DND-41 (cell line): ENCODE measurements around the gene GPR152.
A peak's percentile ranks its signal among the peaks of the same experiment; 100 is the strongest.

ENCODE experiments used
- ATAC-seq: fragments of 200-7000 bp; cut with Tn5 transposase; 3 replicates; pipeline ENCODE4 v1.9.1; 2021; ENCODE audit warnings: low read depth; ENCODE audit not compliant: insufficient read depth
- DNase-seq: peaks from one replicate; pipeline ENCODE4 v3.0.0-alpha.2; 2020
- H2AFZ ChIP-seq: 2 replicates; pipeline ENCODE4 v1.6.0; 2012; ENCODE audit warnings: low read depth, low read length
- H3K27ac ChIP-seq: 2 replicates; pipeline ENCODE4 v1.5.1; 2012; ENCODE audit warnings: low read length, inconsistent platforms
- H3K27me3 ChIP-seq: fragments of 200-600 bp; sonication (generic); 2 replicates; pipeline ENCODE4 v1.6.0; 2012; ENCODE audit warnings: low read length, mild to moderate bottlenecking, inconsistent platforms; ENCODE audit not compliant: insufficient read depth, poor library complexity
- H3K36me3 ChIP-seq: 2 replicates; pipeline ENCODE4 v1.5.1; 2012; ENCODE audit warnings: low read length, inconsistent platforms; ENCODE audit not compliant: insufficient read depth
- H3K4me1 ChIP-seq: 2 replicates; pipeline ENCODE4 v1.5.1; 2012; ENCODE audit warnings: mild to moderate bottlenecking, low read length; ENCODE audit not compliant: insufficient read depth
- H3K4me2 ChIP-seq: 2 replicates; pipeline ENCODE4 v1.6.0; 2012; ENCODE audit warnings: mild to moderate bottlenecking, moderate library complexity, low read length, inconsistent platforms; ENCODE audit not compliant: insufficient read depth
- H3K4me3 ChIP-seq, 2 experiments: fragments of 200-600 bp in 1 of 2; shearing (Covaris generic) in 1 of 2; 2 replicates each; pipeline ENCODE4 v1.5.1; 2012 to 2016; ENCODE audit warnings: inconsistent platforms in 2 of 2, low read length in 2 of 2, mild to moderate bottlenecking in 2 of 2, low read depth in 1 of 2, moderate library complexity in 1 of 2
- H3K79me2 ChIP-seq: 2 replicates; pipeline ENCODE4 v1.6.0; 2012; ENCODE audit warnings: low read length, inconsistent platforms; ENCODE audit not compliant: insufficient read depth
- H3K9ac ChIP-seq: 2 replicates; pipeline ENCODE4 v1.6.0; 2012; ENCODE audit warnings: low read depth, mild to moderate bottlenecking, inconsistent platforms, low read length, moderate library complexity
- H3K9me3 ChIP-seq: 2 replicates; pipeline ENCODE4 v1.5.1; 2012; ENCODE audit warnings: low read length, moderate library complexity, mild to moderate bottlenecking, inconsistent platforms; ENCODE audit not compliant: insufficient read depth, severe bottlenecking
- H4K20me1 ChIP-seq: 2 replicates; pipeline ENCODE4 v1.6.0; 2012; ENCODE audit warnings: low read length; ENCODE audit not compliant: insufficient read depth
- CTCF ChIP-seq: IDR thresholded peaks from 2 replicates; pipeline ENCODE4 v1.5.1; 2012; ENCODE audit warnings: borderline replicate concordance, low read length, moderate library complexity, mild to moderate bottlenecking; ENCODE audit not compliant: poor library complexity, severe bottlenecking; ENCODE audit errors: extremely low read depth
- EZH2 ChIP-seq: IDR thresholded peaks from 3 replicates; pipeline ENCODE4 v1.6.1; 2012; ENCODE audit warnings: borderline replicate concordance, low read depth, mild to moderate bottlenecking, moderate library complexity, low read length, inconsistent platforms; ENCODE audit not compliant: severe bottlenecking

Gene GPR152

GRCh38 chr11:67421430-67422031 is 31.0 kb downstream of the GPR152 start:
- TF ChIP-seq CTCF (no peak), EZH2 (no peak)
- peaks cover 46% of the 10 kb centered on the region for H3K4me1 ChIP-seq
- H2AFZ ChIP-seq, result no peak overlapping the region
- no peaks in the 10 kb centered on the region for H4K20me1 ChIP-seq
- peaks cover 6% of the 10 kb centered on the region; the same call in 1 of the 2 replicates for H3K36me3 ChIP-seq
- no peak overlapping the region; the same call in 1 of the 2 replicates for H3K9ac ChIP-seq
- DNase-seq, result no peak
- H3K4me2 ChIP-seq, result peak overlapping the region; percentile 95
- H3K79me2 ChIP-seq, result peaks cover 29% of the 10 kb centered on the region
- H3K27ac ChIP-seq, result no peak overlapping the region
- no peak for ATAC-seq
- H3K27me3 ChIP-seq, result no peaks in the 10 kb centered on the region
- peak overlapping the region in 1 of 2 experiments; percentile 38; a peak in 2 of 4 replicates for H3K4me3 ChIP-seq
- no peaks in the 10 kb centered on the region for H3K9me3 ChIP-seq

GRCh38 chr11:67420646-67421429 is 31.7 kb downstream of the GPR152 start:
- Histone ChIP-seq H3K4me2 (peak overlapping the region; percentile 95), H3K9ac (peak overlapping the region; percentile 91), H3K4me1 (peaks cover 53% of the 10 kb centered on the region), H4K20me1 (no peaks in the 10 kb centered on the region), H3K4me3 (peak overlapping the region; percentile 32 to 66; a peak in 3 of 4 replicates), H3K27me3 (no peaks in the 10 kb centered on the region), H3K79me2 (peaks cover 36% of the 10 kb centered on the region), H3K9me3 (no peaks in the 10 kb centered on the region), H3K36me3 (peaks cover 6% of the 10 kb centered on the region; the same call in 1 of the 2 replicates), H3K27ac (peak overlapping the region; percentile 93), H2AFZ (peak overlapping the region; percentile 66; the same call in 1 of the 2 replicates)
- ATAC-seq (peak; percentile 78), DNase-seq (peak; percentile 98)
- TF ChIP-seq EZH2, result no peak
- TF ChIP-seq CTCF, result peak; percentile 5

GRCh38 chr11:67420147-67420645 is 32.3 kb downstream of the GPR152 start:
- TF ChIP-seq EZH2 (no peak), CTCF (no peak)
- peaks cover 54% of the 10 kb centered on the region for H3K4me1 ChIP-seq
- H3K79me2 ChIP-seq, result peaks cover 37% of the 10 kb centered on the region
- H2AFZ ChIP-seq, result peak overlapping the region; percentile 66; the same call in 1 of the 2 replicates
- H3K36me3 ChIP-seq, result peaks cover 6% of the 10 kb centered on the region; the same call in 1 of the 2 replicates
- no peaks in the 10 kb centered on the region for H3K9me3 ChIP-seq
- peak overlapping the region; percentile 95 for H3K4me2 ChIP-seq
- no peaks in the 10 kb centered on the region for H3K27me3 ChIP-seq
- peak overlapping the region; percentile 32 to 66; a peak in 3 of 4 replicates for H3K4me3 ChIP-seq
- DNase-seq, result no peak
- ATAC-seq, result no peak
- H4K20me1 ChIP-seq, result no peaks in the 10 kb centered on the region
- H3K9ac ChIP-seq, result peak overlapping the region; percentile 91
- peak overlapping the region; percentile 93 for H3K27ac ChIP-seq
